ENCODE results near the gene SLC8B1.

Gene SLC8B1

GRCh38 chr12:113268136-113268535, 66.8 kb downstream of the SLC8B1 start:
- no peak for DNase-seq

GRCh38 chr12:113267621-113268020, 67.3 kb downstream of the SLC8B1 start:
- no peak for DNase-seq

GRCh38 chr12:113266106-113266895, 68.6 kb downstream of the SLC8B1 start:
- DNase-seq = no peak

GRCh38 chr12:113263431-113263963, 71.4 kb downstream of the SLC8B1 start:
- DNase-seq = no peak

GRCh38 chr12:113262710-113263109, 72.2 kb downstream of the SLC8B1 start:
- no peak for DNase-seq

DNA sequence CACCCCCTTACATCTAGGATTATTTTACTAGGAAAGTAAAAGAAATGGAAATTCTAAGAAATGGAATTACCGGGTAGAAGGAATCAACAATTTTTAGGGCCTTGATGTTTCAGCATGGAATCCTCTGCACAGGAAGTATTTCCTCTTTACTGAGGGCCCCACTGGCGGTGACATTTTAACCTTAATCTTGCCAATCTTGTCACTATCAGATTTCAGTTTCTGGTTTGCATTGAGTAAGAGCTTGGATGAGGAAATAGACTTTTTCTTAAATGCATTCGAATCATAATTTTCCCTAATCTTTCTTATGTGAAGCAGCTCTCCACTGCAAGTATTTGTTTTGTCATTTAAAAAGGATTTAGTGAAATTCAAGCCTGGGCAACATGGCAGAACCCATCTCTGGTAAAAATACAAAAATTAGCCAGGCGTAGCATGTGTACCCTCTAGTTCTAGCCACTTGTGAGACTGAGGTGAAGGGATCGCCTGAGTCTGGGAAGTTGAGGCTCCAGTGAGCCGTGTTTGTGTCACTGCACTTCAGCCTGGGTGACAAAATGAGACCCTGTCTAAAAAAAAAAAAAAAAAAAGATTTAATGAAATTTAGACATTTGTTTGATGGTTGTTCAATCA, 73.0 kb downstream of the SLC8B1 start:
- DNase-seq = no peak

DNA sequence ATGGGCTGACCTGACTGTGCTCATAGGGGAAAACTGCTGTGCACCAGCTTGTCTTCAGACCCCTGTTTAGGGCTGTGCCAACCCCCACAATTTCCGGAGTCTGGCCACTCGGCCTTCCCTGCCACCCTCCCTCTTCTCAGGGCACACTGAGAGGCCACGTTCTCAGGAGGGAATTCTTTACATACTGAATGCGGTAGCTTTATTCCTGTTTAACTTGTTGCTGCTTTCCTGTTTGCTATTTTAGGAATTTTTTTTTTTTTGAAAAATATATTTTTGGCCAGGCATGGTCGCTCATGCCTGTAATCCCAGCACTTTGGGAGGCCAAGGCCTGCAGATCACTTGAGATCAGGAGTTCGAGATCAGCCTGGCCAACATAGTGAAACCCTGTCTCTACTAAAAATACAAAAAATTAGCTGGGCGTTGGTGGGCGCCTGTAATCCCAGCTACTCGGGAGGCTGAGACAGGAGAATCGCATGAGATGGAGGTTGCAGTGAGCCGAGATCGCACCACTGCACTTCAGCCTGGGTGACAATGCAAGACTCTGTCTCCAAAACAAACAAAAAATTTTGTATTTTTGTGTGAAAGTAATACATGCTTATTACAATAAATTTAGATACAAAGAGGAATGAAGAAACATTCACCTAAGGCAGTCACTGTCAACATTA, 74.1 kb downstream of the SLC8B1 start:
- DNase-seq = no peak

DNA sequence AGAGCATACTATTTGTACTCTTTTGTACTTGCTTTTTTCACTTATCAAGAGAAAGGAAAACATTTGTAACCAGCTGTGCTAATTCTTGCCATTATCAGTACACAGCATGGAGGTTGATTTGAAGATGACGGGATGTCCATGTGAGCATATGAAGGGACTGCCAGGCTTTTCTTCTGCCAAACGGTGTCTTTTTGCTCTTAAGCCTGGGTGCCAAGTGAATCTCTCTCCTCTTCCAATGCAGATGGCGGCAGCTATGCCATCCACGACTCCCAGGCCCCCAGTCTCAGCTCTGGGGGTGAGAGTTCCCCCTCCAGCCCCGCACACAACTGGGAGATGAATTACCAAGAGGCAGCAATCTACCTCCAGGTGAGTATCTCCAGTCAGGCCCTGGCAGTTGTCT, 74.8 kb downstream of the SLC8B1 start:
- peak; percentile 50 for DNase-seq

DNA sequence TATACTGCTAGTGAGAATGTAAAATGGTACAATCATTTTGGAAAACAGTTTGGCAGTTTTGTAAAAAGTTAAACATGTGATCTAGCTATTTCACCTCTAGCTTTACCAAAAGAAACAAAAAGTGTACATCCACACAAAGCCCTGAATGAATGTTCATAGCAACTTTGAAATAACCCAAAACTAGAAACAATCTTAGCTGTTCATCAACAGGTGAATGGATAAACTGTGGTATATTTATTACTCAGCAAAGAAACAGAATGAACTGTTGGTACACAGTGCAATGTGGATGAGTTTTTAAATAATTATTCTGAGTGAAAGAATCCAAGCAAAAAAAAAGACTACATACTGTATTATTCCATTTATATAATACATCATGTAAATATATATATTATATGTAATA, 77.3 kb downstream of the SLC8B1 start:
- DNase-seq = no peak

DNA sequence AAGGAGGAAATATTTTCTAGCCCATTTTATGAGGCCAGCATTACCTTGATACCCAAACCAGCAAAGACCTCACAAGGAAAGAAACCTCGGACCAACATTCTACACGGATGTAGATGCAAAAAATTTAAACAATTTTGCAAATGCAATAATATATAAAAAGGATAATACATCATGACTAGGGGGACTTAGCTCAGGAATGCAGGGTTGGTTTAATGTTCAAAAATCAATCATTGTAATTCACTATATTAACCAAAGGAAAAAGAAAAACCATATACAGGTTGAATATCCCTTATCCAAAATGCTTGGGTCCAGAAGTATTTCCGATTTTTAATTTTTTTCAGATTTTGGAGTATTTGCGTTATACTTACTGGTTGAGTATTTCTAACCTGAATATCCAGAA, 80.6 kb downstream of the SLC8B1 start:
- DNase-seq = no peak

DNA sequence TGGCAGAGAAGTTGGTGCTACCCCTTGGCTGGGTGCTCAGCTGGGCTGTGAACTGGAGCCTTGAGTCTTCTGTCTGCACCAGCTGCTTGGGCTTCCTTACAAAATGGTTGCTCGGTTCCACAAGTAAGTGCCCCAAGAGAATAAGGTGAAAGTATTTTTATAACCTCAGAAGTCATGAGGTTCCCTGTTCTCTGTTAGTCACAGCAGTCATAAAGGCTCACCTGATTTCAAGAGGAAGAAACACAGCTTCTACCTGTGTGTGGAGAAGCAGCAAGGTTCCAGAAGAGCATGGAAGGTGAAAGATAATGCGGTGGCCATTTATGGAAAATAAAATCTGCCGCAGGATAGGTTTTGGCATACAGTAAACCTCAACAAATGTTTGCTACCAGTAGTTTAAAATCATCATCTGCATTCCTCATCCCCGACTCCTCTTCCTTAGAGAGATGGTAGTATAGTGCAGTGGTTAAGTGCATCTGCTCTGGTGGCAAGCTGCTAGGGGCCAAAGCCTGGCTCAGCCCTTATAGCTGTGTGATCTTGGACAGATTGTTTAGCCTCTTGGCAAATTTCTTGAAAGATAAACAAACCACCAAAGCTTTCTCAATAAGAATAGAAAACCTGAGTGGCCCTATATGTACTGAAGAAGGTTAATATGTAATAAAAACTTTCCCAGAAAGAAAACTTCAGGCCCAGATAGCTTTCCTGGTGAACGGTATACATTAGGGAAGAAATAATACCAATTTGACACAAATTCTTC, 81.2 kb downstream of the SLC8B1 start:
- DNase-seq = no peak

- DNase-seq = no peak
These were observed 82.4 kb downstream of the SLC8B1 start for GRCh38 chr12:113252494-113252893.

DNA sequence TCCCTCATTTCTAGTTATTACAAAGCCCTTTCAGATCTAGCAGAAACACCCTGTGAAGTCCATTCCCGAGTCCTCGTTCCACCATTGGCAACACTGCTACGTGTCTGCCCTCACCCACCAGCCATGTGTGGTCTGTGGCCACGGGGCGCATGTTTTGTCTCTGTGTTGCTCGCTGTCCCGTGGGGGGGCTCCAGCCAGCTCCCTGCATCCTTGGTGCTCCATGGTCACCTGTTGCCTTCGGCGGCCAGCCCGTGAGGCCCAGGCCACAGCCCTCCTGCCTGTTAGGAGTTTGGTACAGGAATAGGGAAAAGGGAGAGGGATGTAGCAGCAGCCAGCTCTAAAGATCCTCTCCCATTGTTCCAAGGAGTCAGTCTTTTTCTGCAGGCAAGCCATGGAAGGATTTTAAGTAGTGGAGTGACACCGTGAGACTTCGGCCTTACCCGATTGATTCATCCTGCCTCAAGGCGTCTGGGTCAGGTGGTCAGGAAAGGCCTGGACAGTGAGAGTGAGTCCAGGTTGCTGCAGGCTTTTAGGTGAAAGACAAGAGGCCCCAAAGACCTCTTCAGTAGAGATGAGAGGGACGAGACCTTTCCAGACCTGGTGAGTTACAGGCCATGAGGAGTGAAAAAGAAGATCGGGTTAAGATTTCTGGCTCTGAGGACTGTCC, 83.4 kb downstream of the SLC8B1 start:
- no peak for DNase-seq

GRCh38 chr12:113250045-113250444, 84.9 kb downstream of the SLC8B1 start:
- DNase-seq = no peak

GRCh38 chr12:113249546-113249945, 85.4 kb downstream of the SLC8B1 start:
- no peak for DNase-seq

- DNase-seq = no peak
These were observed 86.0 kb downstream of the SLC8B1 start for GRCh38 chr12:113248842-113249435.
